Sciatic nerve (tissue), 2 donors: ENCODE results near the gene DUS2. TPM values are rescaled to one million over a fixed set of nuclear protein-coding genes. Genes with fewer than 3 reads are reported as not detected.

Experiments
- ATAC-seq: fragments of 200-7000 bp; cut with Tn5 transposase; one replicate; pipeline ENCODE4 v1.9.1; 2020; ENCODE audit warnings: mild to moderate bottlenecking, moderate library complexity
- DNase-seq: peaks from one replicate; pipeline ENCODE4 v3.0.0-alpha.2; 2020; ENCODE audit warnings: low spot score
- intact Hi-C: fragments of 100-400 bp; cut with DNase I; formaldehyde crosslinking; loops from one replicate; pipeline ENCODE4 v1.14.2; 2022
- total RNA-seq: library from RNA; stranded (reverse); fragmentation: NEBNext Ultra II Directional; extraction: Animal tissue kit (Norgen Biotek cat#: 25700); gene quantifications from one replicate; pipeline ENCODE4 v1.2.1, GENCODE V29; 2021
- donor health status: DM: no; HTN: no; CAD: no.
- donor health status: DM: no; HTN: no; CAD: no.

Gene DUS2
- total RNA-seq, 1 donor from 2014 or later, result 14.7 TPM

DNA sequence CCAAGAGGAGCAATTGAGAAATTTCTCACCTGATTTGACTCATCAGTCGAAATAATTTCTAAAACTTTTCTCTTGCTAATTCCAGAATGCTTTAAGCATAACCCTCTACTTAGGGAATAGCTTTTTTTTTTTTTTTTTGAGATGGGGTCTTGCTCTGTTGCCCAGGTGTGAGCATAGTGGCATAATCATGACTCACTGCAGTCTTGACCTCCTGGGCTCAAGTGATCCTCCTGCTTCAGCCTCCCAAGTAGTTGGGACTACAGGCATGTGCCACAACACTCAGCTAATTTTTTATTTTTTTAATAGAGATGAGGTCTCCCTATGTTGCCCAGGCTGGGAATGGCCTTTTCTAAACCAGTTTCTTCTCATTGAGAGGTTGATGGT lies 48.4 kb downstream of the DUS2 start:
- DNase-seq, result no peak
- ATAC-seq, result no peak
- intact Hi-C loops, result no loop called here

DNA sequence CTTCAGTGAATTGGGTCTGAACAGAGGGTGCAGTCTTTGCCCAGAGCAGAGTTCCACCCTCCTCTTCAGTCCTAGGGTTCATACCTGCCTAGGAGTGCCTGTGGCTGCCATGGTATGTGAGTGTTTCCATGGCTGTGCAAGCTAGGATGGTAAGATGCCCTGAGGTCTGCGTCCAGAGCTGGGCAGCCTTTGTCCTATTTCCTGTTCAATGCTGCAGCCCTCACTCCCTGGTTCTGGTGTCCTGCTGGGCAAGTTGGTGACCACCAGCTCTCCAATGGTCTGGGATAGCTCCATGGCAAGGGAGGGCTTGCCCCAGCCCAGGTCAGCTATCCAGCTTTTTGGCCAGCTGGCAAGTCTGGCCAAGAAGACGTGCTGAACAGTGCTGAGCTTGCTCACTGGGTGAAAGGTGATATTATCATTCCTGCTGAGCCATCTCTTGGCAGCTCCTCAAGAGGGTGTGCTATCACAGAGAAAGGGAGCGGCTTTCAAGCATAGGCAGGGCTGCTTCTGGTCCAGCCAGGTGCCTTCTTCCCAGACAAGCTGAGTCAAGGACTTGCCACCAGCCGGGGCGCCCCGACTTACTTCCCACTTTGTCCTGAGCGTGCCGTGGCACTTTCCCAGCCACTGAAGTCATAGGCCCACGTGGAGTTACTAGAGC lies 49.1 kb downstream of the DUS2 start:
- DNase-seq (peak; percentile 67), ATAC-seq (peak; percentile 90)
- intact Hi-C loops, result no loop called here

DNA sequence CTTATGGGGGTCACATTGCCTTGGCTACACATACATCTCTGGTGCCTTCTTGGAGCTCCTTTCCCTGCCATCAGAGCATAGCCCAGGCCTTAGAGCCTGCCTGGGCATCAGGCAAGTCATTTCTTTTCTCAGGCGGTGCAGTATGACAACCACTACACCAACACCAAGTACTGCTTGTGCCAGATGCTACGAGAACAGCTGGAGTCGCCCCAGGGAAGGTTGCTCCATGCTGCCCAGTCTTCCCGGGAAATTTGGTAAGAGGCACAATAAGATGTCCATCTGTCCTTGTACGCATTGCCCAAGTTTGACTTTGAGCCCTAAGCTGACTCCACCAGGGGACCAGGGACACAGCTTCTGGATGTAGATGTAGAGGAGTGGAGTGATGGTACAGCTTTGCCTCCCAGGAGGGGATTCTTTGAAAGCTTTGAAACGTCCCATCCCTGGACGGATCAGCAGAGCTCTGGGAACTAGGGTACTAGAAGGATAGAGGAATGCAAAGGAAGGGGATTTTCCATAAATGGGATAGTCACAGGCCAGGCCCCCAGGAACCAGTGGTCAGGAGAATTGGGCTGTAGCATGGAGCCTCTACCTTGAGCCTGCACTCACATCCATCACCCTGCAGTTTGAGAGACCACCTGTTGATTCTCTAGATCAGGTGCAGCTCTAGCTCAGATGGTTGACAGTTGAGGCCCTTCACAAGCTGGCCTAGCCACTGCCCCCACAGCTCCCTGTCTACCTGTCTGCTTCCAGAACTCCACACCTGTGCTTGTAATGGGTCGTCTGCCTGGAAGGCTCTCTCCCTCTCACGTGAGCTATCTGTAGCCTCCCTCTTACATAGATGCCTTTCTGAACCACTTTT lies 51.0 kb downstream of the DUS2 start:
- no peak for ATAC-seq
- DNase-seq, result peak; percentile 30
- intact Hi-C loops, result no loop called here

GRCh38 chr16:68074850-68075555 lies 51.9 kb downstream of the DUS2 start:
- peak; percentile 60 for DNase-seq

DNA sequence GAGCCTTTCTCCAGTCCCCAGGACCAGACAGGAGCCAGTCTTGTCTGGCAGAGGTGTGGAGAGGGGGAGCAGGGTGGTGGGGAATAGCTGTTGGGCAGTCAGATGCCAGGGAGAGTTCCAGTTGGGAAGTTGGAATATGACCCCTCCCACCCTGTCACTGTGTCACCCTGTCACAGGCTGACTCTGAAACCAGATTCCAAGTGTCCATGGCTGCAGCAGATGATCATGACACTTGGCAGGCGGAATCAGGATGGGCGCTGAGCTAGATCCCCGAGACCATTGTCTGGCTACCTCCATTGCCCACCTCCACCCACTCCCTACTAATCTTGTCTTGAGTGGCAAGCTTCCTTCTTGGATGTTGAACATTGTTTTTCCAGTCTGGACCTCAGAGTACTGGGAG lies 52.9 kb downstream of the DUS2 start:
- ATAC-seq (no peak), DNase-seq (peak; percentile 38)
- intact Hi-C loops, result no loop called here

More at GRCh38 chr16:68074850-68075555, 51.9 kb downstream of the DUS2 start:
- intact Hi-C loops, result no loop called here
- ATAC-seq, result no peak

DNA sequence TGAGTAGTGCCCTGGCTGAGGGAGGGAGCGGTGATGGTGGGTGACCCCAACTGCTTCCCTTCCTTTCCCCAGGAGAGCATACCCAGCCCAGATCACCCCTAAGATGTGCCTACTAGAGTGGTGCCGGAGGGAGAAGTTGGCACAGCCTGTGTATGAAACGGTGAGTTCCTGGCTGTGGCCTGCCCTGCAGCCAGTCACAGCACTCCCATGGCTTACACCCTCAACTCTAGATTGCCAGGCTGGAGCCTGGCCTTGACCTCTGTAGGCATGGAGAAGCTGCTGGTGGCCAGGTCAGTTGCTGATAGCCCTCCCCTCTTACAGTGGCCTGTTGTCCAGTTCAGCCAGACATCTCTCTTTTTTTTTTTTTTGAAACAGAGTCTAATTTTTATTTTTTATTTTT lies 53.5 kb downstream of the DUS2 start:
- DNase-seq, result peak; percentile 48
- intact Hi-C loops, result no loop called here
- ATAC-seq, result no peak

DNA sequence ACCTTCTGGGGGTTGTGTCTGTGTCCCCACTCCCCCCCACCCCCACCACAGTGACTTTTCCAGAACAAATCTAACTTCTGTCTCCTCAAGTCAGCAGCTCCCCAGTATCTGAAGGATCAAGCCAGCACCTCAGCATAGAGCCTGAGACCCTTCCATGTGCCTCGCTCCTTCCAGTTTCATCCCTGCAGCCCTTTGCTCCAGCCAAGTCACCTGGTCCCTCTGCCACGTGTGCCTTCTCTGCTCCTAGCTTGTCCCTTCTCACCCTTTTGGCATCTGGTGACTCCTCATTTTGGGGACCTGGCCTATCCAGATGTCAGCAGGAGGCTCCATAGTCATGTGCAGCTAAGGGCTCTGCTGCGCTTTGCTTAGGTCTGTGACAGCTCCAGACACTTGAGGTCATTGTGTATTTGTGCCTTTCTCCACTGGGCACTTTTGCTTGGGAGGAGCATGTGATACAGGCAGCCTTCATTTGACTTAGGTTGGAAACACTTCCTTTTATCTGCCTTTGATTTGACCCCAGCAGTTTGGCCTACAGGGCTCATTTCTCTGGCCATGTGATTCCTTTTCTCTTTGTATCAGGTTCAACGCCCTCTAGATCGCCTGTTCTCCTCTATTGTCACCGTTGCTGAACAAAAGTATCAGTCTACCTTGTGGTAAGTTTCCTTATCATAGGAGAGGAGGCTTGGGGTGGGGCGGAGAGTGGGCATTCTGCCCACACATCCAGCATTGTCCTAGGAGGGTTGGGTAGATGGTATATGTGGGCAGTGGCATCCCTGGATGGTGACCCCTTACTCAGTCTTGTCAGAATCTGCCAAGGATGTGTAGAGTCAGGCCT lies 55.0 kb downstream of the DUS2 start:
- DNase-seq, result no peak
- intact Hi-C loops, result no loop called here

GRCh38 chr16:68078701-68079375 lies 55.8 kb downstream of the DUS2 start:
- DNase-seq (peak; percentile 55), ATAC-seq (no peak)
- intact Hi-C loops, result no loop called here

More for the DNA sequence above, 55.0 kb downstream of the DUS2 start:
- ATAC-seq, result no peak

DNA sequence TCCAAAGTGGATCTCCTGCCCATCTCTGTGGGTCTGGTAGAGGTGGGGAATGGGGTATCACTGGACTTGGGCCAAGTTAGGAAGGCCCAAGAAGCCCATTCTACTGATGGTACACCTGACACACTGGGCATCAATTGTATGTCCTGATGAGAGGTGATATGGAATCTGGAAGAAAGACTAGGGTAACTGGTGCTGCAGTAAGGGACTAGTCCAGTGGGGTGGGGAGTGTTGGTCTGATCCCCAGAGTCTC lies 56.2 kb downstream of the DUS2 start:
- ATAC-seq, result no peak
- no peak for DNase-seq
- intact Hi-C loops, result no loop called here

DNA sequence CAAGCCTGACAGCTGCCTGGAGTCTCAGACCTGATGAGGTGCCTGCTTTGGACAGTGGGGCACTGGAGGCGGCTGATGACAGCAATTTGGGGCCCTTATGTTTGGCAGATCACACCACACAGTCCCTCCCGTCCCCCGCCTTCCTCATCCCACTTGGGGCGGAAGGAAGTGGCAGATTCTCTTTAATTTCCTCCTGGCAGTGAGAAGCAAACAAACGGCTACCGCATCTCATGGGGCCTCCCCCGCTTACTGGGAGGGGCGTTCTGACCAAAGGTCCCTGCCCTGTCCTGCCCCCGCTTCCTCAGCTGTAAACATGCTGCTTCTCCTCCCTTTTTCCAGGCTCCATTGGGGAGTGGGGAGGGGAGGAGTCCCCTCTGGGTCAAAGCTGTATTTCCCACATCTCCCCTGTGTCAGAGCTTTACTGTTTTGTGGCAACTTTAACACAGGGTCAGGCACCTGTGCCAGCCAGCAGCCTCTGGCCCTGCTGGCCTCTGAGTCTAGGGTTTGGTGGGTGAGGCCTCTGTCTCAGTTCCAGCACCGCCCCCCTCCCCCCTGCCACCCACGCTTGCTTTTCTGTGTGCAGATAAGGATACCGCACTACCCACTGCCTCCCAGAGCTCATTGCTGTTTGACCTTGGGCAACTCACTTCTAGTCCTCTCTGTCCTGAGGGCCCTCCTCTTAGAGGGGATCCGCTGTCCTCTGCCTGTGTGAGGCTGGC lies 56.7 kb downstream of the DUS2 start:
- ATAC-seq, result peak; percentile 73
- intact Hi-C loops, result loop anchor here (10.0 kb wide), 1 partner anchor 155 kb away; the partner anchor contains the start of gene ESRP2

DNA sequence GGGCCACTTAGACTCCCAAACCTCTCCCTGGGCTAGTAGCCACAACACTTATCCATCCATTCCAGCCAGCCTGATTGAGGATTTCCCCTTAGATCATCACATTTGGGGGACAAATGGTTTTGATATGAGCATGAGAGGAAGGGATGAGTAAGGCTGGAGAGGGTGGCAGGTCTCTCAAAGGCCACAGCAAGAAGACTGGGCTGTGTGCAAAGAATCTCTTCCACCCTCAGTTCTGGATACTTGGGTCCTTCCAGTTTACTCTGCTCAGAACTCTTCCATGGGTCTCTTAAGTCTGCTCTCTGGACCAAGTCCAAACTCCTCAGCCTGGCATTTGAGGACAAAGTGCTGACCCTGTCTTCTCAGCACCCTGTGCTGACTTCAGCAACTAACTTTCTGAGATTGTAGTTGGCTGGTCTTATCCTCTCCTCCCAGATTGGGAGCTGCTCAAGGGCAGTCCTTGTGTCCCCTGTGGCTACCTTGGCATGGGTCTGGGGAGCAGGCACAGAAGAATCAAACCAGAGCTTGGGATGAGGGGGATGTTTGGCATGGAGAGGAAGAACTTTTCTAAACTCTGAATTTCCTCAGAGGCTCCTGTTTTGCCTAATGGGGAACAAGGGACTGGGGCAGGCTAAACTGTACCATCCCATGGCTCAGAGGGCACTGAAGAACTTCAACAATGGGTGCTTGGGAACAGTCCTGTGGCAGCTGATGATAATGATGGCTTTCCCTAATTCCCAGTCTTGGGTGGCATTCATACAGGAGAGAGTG lies 59.0 kb downstream of the DUS2 start:
- intact Hi-C loops, result loop anchor here (10.0 kb wide), 1 partner anchor 153 kb away; the partner anchor contains the start of gene ESRP2
- ATAC-seq (no peak), DNase-seq (peak; percentile 55)

More for the DNA sequence above, 56.7 kb downstream of the DUS2 start:
- peak; percentile 85 for DNase-seq

GRCh38 chr16:68082629-68083238 lies 59.6 kb downstream of the DUS2 start:
- no peak for ATAC-seq
- intact Hi-C loops, result loop anchor here (10.0 kb wide), 1 partner anchor 152 kb away; the partner anchor contains the start of gene ESRP2
- DNase-seq, result peak; percentile 36

GRCh38 chr16:68083239-68083781 lies 60.2 kb downstream of the DUS2 start:
- peak; percentile 50 for DNase-seq
- intact Hi-C loops, result loop anchor here (10.0 kb wide), 1 partner anchor 151 kb away; the partner anchor contains the start of gene ESRP2
- no peak for ATAC-seq

DNA sequence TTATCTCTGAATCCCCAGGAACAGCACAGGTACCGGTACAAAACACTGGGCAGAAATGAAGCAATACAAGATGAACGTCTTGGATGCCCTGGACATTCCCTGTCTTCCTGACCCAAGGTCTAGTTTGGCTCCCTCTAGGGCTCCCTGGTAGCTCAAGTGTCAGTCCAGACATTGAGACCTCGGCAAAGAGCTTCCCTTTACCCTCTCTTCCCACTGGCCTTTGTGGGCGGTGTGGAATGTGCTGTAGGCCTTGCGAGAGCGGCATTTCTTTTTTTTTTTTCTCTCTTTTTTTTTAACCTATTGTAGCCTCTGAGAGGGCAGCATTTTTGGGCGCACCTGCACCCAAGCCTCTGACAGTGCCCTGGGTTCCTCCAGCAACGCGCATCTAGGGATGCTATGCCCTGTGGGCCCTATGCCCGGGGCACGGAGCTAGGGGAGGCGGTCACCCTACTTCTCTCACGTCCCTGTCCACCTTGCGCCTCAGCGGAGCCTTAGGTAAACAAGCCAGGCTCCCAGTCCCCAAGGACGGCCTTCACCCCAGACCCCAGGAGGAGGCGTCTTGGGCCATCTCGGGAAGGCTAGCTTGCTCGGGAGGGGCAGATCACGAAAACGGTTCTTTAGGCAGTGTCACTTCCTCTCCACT lies 60.9 kb downstream of the DUS2 start:
- peak; percentile 27 for ATAC-seq
- no peak for DNase-seq
- intact Hi-C loops, result loop anchor here (10.0 kb wide), 1 partner anchor 151 kb away; the partner anchor contains the start of gene ESRP2

DNA sequence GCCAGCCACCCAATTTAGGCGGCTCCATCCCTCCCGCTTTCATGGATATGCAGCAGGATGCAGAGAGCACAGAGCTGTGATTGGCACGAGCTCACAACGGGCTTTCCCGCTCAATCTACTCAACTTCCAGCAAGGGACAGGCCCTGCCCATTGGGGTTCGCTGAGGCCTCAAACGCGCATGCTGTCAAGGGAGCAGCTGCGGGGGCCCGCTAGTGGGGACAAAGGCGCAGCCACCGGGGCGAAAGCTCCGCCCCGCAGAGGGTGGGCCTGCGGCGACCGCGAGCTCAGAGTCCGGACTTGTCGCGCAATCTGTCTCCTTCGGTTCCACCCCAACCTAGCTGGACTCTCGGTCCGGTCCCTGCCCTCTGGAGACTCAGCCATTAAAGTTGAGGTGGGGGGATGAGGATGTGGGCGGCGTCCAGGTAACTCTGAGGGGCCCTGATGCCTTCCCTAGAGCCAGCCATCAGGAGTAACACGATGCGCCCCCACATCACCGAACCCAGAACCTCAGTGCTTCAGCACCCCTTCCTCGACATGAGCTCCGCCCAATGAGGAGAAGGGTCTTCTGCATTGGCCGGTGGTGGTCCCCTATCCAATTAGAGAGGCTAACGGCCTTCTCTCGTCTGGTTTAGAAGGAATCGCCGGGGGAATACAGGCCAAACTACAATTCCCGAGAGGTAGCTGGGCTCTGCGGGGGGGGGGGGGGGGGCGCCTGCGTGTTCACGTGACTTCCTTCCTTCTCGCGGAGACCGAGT lies 61.6 kb downstream of the DUS2 start:
- peak; percentile 87 for ATAC-seq
- intact Hi-C loops, result loop anchor here (10.0 kb wide), 1 partner anchor 150 kb away; the partner anchor contains the start of gene ESRP2

More for the DNA sequence above, 61.6 kb downstream of the DUS2 start:
- DNase-seq, result peak; percentile 94
